HG02798 (cell line): ENCODE results near the gene PRKCB.

ENCODE experiments used
- ATAC-seq: cut with Tn5 transposase; IDR thresholded peaks from one replicate; pipeline ENCODE4 v1.9.1; 2021; ENCODE audit warnings: mild to moderate bottlenecking; ENCODE audit not compliant: unreplicated experiment, poor library complexity

The PRKCB gene

DNA sequence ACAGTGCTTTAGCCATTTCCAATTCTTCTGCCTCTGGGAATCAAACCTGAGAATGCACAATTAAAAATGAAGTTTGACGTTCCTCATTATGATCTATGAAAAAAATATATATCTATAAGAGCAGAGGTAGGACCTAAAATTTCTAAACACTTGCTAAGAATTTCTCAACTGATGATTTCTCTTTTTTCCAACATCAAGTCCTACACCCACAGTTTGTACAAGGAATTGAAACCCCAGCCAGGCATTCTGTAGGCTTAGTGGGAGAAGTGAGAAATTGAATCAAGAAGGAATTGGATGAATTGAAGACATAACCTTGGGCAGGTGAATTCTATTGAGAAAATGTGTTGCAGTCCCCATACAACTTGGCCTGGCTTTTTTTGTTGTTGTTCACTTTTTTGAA, 423.0 kb downstream of the PRKCB start:
- ATAC-seq: no peak

DNA sequence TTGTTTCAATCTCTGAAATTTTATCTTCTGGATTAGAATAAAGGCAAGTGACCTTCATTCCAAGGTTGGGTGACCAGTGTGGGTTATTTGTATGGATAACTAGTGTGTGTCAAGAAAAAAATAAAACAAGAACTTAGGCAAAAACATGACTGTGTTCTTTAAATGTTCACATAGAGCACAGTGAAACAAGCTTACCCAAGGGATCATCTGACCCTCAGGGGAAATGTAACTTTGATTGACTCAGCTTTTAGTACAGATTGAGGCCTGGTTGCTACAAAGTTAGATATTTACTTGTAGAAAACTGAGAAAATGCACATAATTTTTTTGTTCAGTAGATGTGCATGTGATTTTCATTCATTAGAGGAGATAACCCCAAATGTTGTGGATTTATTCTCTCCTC, 427.0 kb downstream of the PRKCB start:
- ATAC-seq: no peak
